GM23338 (cell line): Measurements from ENCODE around the gene RMND1.

Experiments
- TF ChIP-seq, protein P1 (sequence below), 2 experiments: fragments of 200-600 bp in 1 of 2; sonication (generic) in 1 of 2; conservative IDR thresholded peaks; 2 replicates each; pipeline versions ENCODE4 v1.5.1 to v1.6.1; 2016 to 2017; ENCODE audit warnings: antibody characterized with exemption in 2 of 2, low read depth in 2 of 2, mild to moderate bottlenecking in 2 of 2, moderate library complexity in 1 of 2
- TF ChIP-seq, protein P2 (sequence below): IDR thresholded peaks from one replicate; pipeline ENCODE4 v1.6.1; 2018; ENCODE audit warnings: antibody characterized with exemption; ENCODE audit not compliant: unreplicated experiment

DNA sequence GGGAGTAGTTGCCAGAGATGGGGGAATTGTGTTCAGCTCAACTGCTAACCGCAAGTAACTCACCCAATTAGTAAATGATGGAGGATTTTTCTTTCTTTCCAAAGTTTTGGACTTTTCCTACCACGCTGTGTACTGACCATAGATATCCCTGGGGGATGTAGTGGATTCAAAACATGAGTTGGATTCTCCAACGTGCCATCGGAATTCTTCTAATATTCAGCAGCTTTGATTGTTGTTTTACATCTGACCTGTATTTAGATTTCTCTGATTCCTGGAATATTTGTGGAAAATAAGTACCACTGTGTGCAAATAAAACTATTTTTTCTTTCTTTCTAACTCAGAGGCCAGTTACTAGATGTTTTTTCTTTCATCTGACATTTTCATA is 43.0 kb upstream of the RMND1 start:
- TF ChIP-seq, protein P1, sequence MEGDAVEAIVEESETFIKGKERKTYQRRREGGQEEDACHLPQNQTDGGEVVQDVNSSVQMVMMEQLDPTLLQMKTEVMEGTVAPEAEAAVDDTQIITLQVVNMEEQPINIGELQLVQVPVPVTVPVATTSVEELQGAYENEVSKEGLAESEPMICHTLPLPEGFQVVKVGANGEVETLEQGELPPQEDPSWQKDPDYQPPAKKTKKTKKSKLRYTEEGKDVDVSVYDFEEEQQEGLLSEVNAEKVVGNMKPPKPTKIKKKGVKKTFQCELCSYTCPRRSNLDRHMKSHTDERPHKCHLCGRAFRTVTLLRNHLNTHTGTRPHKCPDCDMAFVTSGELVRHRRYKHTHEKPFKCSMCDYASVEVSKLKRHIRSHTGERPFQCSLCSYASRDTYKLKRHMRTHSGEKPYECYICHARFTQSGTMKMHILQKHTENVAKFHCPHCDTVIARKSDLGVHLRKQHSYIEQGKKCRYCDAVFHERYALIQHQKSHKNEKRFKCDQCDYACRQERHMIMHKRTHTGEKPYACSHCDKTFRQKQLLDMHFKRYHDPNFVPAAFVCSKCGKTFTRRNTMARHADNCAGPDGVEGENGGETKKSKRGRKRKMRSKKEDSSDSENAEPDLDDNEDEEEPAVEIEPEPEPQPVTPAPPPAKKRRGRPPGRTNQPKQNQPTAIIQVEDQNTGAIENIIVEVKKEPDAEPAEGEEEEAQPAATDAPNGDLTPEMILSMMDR (conservative IDR thresholded peaks at IDR 0.05; ENCODE audit: low read depth in 2 of 2) = no peak
- TF ChIP-seq, protein P2, sequence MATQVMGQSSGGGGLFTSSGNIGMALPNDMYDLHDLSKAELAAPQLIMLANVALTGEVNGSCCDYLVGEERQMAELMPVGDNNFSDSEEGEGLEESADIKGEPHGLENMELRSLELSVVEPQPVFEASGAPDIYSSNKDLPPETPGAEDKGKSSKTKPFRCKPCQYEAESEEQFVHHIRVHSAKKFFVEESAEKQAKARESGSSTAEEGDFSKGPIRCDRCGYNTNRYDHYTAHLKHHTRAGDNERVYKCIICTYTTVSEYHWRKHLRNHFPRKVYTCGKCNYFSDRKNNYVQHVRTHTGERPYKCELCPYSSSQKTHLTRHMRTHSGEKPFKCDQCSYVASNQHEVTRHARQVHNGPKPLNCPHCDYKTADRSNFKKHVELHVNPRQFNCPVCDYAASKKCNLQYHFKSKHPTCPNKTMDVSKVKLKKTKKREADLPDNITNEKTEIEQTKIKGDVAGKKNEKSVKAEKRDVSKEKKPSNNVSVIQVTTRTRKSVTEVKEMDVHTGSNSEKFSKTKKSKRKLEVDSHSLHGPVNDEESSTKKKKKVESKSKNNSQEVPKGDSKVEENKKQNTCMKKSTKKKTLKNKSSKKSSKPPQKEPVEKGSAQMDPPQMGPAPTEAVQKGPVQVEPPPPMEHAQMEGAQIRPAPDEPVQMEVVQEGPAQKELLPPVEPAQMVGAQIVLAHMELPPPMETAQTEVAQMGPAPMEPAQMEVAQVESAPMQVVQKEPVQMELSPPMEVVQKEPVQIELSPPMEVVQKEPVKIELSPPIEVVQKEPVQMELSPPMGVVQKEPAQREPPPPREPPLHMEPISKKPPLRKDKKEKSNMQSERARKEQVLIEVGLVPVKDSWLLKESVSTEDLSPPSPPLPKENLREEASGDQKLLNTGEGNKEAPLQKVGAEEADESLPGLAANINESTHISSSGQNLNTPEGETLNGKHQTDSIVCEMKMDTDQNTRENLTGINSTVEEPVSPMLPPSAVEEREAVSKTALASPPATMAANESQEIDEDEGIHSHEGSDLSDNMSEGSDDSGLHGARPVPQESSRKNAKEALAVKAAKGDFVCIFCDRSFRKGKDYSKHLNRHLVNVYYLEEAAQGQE = no peak
